ENCODE results near the gene VPS37C. TPM values are rescaled to one million over a fixed set of nuclear protein-coding genes. Genes with fewer than 3 reads are reported as not detected.
"Not testable (repeated sequence)": the region's sequence is repeated elsewhere in the genome, so short reads cannot be mapped to it uniquely, and the experiment has no call there.

Gene VPS37C
- total RNA-seq, 2 experiments from 2014 or later: 8.9 to 9.7 TPM

DNA sequence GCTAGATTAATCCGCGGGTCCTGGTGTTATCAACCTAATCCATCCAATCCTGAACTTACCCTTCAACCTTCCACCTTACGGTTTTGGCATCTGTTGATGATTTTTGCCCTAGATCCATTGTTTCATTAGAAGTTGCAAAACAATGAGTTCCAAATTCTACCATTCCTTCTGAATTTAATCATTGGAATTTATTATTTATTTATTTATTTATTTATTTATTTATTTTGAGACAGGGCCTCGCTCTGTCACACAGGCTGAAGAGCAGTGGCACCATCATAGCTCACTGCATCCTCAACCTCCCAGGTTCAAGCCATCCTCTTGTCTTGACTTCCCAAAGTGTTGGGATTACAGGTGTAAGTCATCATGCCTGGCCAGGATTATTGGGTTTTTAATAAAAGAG is 20.3 kb upstream of the VPS37C start:
- ChIA-PET POLR2A (no interaction called here), CTCF (no interaction called here)

DNA sequence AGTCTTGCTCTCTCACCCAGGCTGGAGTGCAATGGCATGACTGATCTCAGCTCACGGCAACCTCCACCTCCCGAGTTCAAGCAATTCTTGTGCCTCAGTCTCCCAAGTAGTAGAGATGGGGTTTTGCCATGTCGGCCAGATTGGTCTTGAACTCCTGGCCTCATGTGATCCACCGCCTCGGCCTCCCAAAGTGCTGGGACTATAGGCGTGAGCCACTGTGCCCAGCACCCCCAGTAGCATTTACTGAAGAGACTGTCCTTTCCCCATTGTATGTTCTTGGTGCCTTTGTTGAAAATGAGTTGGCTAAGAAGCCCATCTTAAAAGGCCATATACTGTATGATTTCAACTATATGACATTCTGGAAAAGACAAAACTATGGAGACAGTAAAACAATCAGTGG is 19.0 kb upstream of the VPS37C start:
- CTCF ChIA-PET, POLR2A ChIA-PET: not testable (repeated sequence)

DNA sequence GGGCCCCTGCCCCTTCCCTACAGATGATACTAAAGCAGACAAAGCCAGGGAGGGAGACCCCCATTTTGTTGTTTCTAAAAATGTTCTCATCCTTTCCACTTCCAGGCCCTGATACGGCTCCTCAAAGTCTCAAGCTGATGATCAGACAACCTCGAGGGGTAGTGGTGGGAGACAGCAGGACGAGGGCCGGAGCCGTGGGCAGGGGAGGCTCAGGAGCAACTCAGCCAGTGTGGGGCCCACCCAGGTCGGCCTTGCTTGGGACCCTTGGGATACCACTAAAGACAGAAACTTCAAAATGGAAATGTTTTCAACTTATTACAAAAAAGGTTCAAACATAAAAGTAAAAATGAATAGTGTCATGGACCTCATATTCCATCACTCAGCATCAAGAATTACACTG is 15.2 kb upstream of the VPS37C start:
- POLR2A ChIA-PET: no interaction called here
- CTCF ChIA-PET: no interaction called here

DNA sequence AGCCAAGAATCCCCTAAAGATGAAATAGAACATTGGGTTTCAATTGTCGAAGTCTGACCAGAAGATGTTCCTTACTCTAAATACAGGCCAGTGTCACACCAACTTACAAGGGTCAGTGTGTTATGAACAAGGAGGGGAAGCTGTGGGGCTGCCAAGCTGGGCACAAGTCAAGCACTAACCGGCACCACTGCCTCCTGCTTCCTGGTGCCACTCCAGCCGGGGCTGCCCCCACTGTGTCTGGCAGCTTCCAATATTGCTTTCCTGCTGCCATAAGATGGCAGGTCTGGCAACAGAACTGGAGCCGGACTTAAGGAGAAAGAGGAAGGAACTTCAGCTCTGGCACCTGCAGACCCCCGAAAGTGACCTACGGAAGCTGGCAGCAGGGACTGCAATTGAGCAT is 13.7 kb upstream of the VPS37C start:
- POLR2A ChIA-PET: no interaction called here
- CTCF ChIA-PET: interaction anchor here (0.5 kb wide), 1 partner anchor 21 kb away, joined by 4 read pairs; no protein-coding TSS in a partner anchor

DNA sequence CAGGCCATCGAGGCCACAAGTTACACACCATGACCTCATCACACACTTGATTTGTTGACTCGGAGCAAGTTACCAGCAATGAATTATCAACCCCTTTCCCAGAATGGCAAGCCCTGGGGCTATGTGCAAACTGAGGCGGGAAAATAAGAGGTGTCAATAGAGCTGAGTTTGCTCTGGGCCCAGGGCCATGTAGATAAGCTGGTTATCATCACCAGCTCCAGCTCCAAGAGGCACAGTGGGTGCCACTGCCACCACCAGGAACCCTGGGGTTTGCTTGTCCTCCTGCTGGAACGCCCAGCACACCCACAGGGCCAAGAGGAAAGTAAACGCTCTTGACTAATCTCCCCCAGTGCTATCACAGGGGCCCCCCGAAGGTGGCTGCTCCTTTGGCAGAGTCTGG is 13.0 kb upstream of the VPS37C start:
- ChIA-PET CTCF (interaction anchor here (1.4 kb wide), 1 partner anchor 15 kb away, joined by 3 read pairs; no protein-coding TSS in a partner anchor), POLR2A (no interaction called here)

DNA sequence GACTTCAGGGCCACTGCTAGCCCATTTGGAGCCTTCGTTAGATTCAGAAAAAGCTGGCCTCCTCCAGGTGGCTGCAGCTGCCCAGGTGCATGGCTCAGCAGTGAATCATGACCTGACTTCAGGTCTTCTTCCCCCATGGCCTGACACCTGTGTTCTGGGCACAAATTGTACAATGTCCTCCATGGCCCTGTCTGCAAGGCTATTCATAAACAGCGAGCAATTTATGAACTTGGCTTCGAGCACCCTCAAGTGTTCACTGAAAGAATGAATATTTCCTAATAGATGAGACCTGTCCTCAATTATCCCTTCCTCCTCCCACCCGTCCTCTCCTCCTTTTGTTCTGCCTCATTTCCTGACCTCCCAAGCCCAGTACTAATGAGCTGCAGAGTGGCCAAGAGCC is 12.2 kb upstream of the VPS37C start:
- POLR2A ChIA-PET: no interaction called here
- CTCF ChIA-PET: interaction anchor here (1.4 kb wide), 1 partner anchor 14 kb away, joined by 3 read pairs; no protein-coding TSS in a partner anchor

DNA sequence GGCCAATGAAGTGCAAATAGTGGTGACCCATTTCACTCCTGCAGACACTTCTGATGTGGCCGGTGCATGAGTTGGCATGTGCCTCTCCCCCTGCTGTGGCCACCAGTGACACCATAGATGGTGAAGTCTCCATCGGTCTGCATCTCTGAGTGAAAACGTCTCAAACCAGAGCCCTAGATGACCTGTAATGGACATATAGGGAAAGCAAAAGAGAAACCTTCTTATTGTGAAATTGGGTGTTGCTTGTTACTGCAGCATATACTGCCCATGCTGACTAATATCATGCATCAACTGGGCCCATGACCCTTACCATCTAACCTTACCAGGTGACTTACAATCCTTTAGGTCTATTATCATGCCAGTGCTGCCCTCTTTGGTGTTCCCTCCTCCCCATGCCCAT is 11.7 kb upstream of the VPS37C start:
- ChIA-PET POLR2A (no interaction called here), CTCF (no interaction called here)

DNA sequence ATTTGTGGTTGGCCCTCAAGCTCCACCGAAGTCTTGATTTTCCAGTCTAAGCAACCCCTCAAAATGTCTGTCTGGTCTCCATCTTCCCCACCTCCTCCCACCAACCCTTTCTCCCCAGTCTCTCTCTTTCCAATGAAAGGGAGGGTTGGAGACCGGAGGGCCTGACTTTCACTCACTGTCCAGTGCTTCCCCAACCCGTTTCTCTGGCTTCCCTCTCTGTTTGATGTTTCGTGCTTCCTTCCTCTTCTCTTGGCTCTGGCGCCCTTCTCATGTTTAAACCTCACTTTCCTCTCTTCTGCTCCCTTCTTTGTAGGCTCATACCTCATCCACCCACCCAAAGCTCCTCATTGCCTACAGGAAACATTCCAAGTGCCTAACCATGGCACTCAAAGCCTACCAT is 11.1 kb upstream of the VPS37C start:
- CTCF ChIA-PET: interaction anchor here (0.5 to 4.2 kb wide), 2 partner anchors 15 to 1316 kb away, joined by 4 to 18 read pairs; no protein-coding TSS in a partner anchor
- POLR2A ChIA-PET: no interaction called here

DNA sequence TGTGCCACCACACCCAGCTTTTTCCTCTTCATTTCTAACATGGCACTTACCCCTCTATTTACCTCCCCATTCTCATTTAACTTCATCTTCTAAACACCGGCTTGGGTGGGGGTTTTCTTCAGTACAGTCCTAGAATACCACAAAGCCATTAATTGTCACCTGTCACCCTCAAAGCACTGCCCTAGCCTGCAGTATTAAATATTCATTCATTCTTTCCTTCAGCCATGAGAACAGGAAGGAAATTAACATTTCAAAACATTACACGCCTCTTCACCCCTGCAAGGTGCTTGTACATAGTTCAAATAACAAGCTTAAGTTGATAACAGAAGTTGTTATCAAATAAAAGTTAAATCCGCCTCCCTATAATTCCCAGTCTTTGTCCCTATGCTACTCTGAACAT is 10.7 kb upstream of the VPS37C start:
- ChIA-PET CTCF (interaction anchor here (0.5 to 4.2 kb wide), 2 partner anchors 16 to 1317 kb away, joined by 4 to 18 read pairs; no protein-coding TSS in a partner anchor), POLR2A (no interaction called here)

DNA sequence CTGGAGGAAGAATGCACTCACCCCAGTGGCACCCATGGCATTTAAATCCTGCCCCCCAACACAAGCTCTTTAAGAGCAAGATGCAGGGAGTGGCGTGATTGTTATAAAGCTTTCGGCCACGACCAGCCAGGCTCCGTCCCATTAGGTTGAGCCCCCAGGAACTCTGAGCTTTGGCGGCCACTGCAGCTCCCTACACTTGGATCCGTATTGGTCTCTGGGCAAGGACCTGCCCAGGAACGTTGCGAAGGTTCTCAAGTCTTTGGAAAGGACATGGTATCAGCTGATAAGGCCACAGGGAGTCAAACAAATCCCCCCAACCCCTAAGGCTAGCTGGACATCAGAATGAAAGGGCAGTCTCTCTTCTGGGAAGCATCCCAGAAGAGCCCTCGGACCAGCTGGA is 9.3 kb upstream of the VPS37C start:
- POLR2A ChIA-PET: no interaction called here

DNA sequence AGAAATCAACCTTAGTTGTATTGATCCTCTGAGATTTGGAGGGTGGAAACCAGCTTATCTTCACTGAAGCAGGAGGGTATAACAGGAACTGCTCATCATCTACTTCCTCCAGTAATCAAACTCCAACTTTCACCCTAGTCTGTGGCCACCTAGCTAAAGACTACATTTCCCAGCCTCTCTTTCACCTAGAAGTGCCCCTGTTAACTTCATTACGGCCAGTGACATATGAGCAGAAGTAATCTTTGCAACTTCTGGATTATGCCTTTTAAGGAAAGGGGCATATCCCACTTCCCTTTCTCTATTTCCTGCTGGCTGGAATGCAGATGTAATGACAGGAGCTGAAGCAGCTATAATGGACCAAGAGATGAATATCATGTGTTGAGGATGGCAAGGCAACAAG is 7.6 kb upstream of the VPS37C start:
- POLR2A ChIA-PET: no interaction called here

More for the DNA sequence above, 9.3 kb upstream of the VPS37C start:
- CTCF ChIA-PET: interaction anchor here (0.7 to 4.2 kb wide), 2 partner anchors 12 to 17 kb away, joined by 3 to 18 read pairs; no protein-coding TSS in a partner anchor

DNA sequence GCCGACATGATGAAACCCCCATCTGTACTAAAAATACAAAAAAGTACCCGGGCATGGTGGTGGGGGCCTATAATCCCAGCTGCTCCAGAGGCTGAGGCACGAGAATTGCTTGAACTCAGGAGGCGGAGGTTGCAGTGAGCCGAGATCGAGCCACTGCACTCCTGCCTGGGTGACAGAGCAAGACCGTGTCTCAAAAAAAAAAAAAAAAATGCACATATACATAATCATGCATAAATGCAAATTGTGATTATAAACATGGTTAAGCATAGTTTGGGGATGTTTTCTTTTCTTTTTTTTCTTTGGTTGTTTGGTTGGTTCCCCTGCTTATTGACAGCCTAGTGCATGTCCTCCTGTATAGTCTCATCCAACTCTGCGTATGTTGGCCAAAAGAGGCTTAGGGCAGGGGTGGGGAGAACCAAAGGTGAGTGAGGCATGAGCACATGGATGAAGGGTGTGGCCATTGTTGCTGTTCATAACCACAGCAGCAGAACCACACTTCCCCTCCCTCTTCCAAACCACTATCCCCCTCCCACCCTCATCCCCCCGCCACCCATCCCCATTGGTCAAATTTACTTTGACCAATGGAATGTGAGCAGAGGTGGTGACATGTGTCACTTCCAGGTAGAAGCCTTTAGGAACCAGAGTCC is 6.9 kb upstream of the VPS37C start:
- POLR2A ChIA-PET: no interaction called here
- CTCF ChIA-PET: interaction anchor here (1.4 to 4.2 kb wide), 2 partner anchors 19 to 86 kb away, joined by 3 to 18 read pairs; no protein-coding TSS in a partner anchor

More for the DNA sequence above, 7.6 kb upstream of the VPS37C start:
- CTCF ChIA-PET: interaction anchor here (4.2 kb wide), 1 partner anchor 19 kb away, joined by 18 read pairs; no protein-coding TSS in a partner anchor

DNA sequence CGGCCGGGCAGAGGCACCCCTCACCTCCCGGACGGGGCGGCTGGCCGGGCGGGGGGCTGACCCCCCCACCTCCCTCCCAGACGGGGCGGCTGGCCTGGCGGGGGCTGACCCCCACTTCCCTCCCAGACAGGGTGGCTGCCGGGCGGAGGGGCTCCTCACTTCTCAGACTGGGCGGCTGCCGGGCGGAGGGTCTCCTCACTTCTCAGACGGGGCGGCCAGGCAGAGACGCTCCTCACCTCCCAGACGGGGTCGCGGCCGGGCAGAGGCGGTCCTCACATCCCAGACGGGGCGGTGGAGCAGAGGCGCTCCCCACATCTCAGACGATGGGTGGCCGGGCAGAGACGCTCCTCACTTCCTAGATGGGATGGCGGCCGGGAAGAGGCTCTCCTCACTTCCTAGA is 5.1 kb upstream of the VPS37C start:
- POLR2A ChIA-PET, CTCF ChIA-PET: not testable (repeated sequence)

DNA sequence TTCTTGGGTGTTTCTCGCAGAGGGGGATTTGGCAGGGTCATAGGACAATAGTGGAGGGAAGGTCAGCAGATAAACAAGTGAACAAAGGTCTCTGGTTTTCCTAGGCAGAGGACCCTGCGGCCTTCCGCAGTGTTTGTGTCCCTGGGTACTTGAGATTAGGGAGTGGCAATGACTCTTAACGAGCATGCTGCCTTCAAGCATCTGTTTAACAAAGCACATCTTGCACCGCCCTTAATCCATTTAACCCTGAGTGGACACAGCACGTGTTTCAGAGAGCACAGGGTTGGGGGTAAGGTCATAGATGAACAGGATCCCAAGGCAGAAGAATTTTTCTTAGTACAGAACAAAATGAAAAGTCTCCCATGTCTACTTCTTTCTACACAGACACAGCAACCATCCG is 4.6 kb upstream of the VPS37C start:
- POLR2A ChIA-PET, CTCF ChIA-PET: not testable (repeated sequence)

DNA sequence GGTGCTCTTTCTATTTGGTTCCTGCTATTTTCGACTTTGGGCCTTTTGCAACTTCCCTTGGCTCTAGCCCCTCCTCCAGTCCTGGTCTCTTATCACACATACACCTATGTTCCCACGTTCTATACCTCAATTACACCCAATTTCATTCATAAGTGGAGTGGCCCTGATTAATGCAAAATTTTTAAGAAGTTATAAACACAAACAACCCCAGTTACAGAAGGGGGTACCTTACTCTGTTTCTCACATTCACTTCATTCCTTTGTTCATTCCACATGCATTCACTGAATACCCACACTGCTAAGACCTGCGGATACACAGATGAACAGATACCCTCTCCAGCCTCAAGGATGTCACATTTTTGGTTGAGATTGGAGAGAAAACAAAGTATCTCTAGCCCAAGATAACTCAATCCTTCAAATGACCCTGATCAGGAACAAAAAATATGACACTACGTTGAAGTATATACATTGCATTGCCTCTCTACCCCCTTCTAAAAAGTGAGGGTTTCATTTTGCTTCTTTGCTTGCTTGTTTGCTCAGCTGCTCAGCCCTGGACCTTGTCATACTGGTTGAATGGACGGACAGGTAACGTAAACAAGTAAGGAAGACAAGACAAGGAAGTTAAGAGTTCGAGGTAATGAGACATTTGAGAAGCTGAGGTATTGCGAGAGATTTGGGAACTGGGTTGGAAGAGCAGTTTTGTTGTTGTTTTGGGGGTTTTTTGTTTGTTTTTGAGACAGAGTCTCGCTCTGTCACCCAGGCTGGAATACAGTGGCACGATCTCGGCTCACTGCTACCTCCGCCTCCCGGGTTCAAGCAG is 3.6 kb upstream of the VPS37C start:
- ChIA-PET CTCF (no interaction called here), POLR2A (no interaction called here)

DNA sequence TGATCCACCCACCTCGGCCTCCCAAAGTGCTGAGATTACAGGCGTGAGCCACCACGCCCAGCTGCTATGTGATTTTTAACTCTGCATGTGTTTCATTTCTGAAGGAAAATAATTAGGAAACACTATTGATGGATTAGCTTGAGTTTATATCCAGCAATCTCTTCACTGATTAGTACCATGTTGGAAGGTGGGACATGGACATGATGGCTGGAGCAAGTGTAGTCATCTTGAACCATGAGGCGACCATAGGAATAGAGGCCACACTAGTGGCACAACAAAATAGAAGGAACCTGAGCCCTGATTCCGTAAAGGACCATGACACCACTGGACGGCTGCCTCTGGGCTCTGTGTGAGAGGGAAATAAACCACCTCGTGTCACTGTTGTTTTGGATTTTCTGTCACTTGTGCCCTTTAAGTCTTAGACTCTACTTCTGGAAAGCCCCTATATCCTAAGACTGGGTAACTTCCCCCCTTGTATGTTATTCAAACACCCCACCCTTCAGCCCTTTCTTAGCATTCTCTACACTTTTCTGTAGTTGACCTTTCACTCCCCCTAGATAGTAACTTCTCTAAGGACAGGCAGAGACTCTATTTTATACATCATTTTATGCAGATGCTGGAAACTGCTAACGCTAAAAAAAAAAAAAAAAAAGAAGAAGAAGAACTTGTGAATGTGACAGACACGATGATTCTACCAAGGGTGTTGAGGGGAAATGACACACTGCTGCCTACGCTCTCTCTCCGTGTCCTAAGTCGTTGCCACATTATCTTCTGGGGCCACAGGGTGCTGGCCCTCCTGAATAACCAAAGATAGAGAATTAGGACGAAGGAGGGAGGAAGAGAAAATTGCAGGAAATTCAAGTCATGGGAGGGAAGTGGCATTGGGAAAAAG is 2.7 kb upstream of the VPS37C start:
- POLR2A ChIA-PET: interaction anchor here (0.6 kb wide), 1 partner anchor 321 kb away, joined by 7 read pairs; no protein-coding TSS in a partner anchor
- CTCF ChIA-PET: no interaction called here

DNA sequence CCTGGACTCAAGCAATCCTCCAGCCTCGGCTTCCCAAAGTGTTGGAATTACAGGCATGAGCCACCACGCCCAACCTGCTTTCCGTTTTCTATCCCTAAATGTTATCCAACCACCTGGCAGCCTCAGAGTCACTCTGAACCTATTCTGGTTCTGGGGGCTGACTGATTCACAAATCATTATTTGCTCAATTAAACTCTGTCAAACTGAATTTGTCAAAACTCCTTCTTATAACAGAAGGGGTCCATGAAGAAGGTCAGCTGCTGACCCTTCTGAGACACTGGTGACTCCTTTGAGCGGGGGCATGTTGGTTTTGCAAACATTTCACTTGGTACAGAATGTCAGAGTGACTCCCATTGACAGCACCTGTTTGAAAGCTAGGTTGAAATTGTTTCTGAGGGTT is 1.8 kb upstream of the VPS37C start:
- ChIA-PET POLR2A (no interaction called here), CTCF (no interaction called here)

DNA sequence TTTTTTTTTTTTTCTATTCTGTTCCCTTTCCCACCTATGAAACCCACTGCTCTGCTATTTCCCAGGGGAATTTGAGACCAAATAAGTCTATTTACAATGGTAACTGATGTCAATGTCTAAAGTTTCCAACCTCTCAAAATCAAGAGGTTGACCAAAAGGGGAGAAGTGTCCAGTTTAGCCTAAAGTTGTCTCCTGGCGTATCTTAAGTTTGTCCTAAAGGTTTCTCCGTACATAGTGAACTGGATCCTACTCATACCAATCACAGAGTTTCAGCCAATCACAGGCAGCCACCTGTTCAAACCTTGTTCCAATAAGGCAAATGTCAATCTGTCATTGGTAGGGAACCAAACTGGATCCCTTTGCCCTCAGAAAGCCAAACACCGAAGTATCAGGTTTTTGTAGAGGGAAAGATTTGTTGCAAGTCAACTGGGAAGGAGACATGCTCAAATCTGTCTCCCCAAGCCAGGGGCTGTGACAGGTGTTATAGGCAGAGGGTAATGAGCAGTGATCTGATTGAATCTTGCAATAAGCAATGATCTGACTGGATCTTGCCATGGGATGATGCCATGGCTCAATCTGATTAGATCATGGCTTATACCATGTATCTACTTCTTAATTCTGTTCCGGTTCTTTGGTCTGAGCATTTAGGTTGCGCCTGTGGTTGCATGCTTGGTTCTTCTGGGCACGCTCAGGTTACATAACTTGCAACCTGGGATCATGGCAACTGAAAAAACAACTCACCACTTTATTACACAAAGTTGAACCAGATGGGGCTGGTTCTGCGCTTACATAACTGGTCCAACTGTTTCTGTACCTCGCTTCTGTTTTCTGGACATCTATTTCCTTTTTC is 1.1 kb upstream of the VPS37C start:
- ChIA-PET POLR2A (interaction anchor here (1.6 kb wide), 1 partner anchor 101 kb away, joined by 3 read pairs; no protein-coding TSS in a partner anchor), CTCF (interaction anchor here (1.7 to 5.0 kb wide), 2 partner anchors 25 to 132 kb away, joined by 3 to 15 read pairs; partner anchors contain the start of gene VWCE)
